ENCODE data around the gene TOP3B.

- TF ChIP-seq POLR2AphosphoS5 (IDR thresholded peaks at IDR 0.05; ENCODE audit: low read depth, low read length) (no peak), CTCF (IDR thresholded peaks at IDR 0.05) (no peak)
- TF ChIP-seq, protein P1, sequence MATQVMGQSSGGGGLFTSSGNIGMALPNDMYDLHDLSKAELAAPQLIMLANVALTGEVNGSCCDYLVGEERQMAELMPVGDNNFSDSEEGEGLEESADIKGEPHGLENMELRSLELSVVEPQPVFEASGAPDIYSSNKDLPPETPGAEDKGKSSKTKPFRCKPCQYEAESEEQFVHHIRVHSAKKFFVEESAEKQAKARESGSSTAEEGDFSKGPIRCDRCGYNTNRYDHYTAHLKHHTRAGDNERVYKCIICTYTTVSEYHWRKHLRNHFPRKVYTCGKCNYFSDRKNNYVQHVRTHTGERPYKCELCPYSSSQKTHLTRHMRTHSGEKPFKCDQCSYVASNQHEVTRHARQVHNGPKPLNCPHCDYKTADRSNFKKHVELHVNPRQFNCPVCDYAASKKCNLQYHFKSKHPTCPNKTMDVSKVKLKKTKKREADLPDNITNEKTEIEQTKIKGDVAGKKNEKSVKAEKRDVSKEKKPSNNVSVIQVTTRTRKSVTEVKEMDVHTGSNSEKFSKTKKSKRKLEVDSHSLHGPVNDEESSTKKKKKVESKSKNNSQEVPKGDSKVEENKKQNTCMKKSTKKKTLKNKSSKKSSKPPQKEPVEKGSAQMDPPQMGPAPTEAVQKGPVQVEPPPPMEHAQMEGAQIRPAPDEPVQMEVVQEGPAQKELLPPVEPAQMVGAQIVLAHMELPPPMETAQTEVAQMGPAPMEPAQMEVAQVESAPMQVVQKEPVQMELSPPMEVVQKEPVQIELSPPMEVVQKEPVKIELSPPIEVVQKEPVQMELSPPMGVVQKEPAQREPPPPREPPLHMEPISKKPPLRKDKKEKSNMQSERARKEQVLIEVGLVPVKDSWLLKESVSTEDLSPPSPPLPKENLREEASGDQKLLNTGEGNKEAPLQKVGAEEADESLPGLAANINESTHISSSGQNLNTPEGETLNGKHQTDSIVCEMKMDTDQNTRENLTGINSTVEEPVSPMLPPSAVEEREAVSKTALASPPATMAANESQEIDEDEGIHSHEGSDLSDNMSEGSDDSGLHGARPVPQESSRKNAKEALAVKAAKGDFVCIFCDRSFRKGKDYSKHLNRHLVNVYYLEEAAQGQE (IDR thresholded peaks at IDR 0.05; ENCODE audit: insufficient read depth in 1 of 2, low read depth in 2 of 2, low read length in 1 of 2): no peak
These were observed 33.6 kb downstream of the TOP3B start for GRCh38 chr22:21948824-21949568.
